ENCODE measurements around the gene MYO5A. TPM values are rescaled to one million over a fixed set of nuclear protein-coding genes. Genes with fewer than 3 reads are reported as not detected.

MYO5A gene
- 8.3 and 23.5 TPM in 2 replicates for total RNA-seq

DNA sequence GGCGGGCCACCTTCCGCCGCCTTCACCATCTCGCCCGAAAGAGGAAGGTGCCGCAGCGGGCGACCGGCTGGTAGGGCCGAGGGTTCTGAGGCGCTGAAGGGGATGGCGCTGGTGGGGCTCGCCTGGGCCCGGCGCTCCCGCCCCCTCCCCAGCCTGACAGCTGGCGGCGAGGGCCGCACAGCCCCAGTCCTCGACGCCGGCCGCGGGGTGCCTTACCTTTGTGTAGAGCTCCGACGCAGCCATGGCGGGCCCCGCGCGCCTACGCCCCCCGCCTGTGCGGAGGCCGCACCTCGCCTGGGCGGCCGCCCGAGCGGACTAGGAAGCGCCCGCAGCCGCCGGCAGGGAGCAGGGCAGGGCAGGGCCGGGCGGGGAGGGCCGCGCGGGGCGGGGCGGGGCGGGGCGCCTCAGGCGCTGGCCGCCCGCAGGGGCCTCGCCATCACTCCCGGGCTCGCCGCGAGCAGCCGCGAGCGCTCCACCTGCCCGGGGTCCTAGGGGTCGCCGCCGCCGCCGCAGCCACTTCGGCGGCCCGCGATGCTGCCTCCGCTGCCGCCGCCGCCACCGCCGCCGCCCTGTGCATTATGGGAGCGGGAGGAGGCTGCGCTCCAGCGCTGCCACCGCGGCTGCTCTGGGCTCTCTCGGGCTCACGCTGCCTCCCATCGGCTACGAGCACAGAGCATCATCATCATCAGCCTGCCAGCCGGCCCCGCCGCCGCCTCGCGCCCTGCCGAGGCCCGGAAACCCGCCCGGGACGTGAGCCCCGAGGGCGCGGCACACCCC, at the start of gene MYO5A:
TSS of gene MYO5A (minus strand) at position 317 of the 777 bp plus-strand sequence. CDS start at position 243, 74 bp downstream.

GRCh38 chr15:52568601-52569585, 40.2 kb upstream of the MYO5A start, which contains the start of gene ARPP19:
Gene ARPP19 (minus strand): TSS chr15:52569030. CDS start chr15:52568892, 138 bp downstream.

GRCh38 chr15:52295421-52296001, 233.2 kb downstream of the MYO5A start, which contains the start of gene MYO5C:
Gene MYO5C (minus strand): TSS chr15:52295804. CDS start chr15:52295636, 168 bp downstream.

Other genes with a start within 250 kb of the MYO5A start
- under 0.01 and 0.34 TPM in 2 replicates for gene MYO5C, start 233.1 kb downstream of the MYO5A start, total RNA-seq
- 59.0 and 76.4 TPM in 2 replicates for gene ARPP19, start 40.1 kb upstream of the MYO5A start, total RNA-seq
- 7.5 and 16.9 TPM in 2 replicates for gene ATOSA, start 150.5 kb upstream of the MYO5A start, total RNA-seq